Measurements from ENCODE around the gene PSD4.

PSD4 gene

DNA sequence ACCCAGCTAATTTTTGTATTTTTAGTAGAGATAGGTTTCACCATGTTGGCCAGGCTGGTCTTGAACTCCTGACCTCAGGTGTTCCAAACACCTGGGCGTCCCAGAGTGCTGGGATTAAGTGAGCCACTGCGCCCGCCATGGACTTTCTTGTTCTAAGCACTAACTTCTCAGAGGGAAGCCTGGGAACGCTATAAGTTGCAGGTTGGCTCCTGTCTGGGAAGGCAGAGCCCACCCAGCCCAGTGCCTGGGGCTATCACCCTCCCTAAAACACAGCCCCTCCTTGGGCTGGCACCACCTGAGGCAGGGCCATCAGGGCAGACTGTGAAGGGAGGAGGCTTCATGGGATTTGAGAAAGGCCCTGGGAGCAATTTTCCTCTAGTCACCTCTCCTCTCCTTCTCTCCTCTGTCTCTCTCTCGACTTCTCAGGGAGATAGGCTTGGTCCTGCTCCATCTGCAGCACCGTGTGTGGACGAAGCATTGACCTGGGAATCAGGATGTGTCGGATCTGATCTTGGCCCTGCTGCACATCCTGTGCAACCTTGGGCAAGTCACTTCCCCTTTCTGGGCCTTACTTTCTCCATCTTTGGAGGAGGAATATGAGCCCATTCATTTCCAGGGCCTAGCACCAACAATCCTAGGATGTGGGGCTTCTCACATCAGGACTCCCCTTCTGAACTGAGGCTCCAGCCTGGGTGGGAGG, 10.9 kb downstream of the PSD4 start:
- no peak for DNase-seq (ENCODE audit: low spot score)

GRCh38 chr2:113185664-113186432, 12.1 kb downstream of the PSD4 start:
- DNase-seq (ENCODE audit: low spot score): no peak

- no peak for DNase-seq (ENCODE audit: low spot score)
These were observed 12.6 kb downstream of the PSD4 start for GRCh38 chr2:113186433-113186796.

DNA sequence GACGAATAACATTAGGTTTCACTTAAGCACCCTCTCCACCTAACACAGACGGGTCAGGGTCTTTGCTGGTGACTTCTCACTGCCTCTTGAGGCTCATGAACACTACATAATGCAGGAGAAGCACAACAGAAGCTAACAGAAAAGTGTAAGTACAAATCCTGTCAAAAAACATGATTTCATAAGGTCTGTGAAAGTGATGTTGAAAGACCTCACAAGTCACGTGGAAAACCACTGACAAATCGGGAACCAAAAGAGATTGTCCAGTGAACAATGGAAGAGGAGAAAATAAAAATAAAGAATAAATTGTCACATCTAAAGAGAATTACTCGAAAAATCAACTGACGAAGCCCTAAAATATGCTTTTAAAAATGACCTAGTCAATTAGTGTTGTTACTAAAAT, 14.0 kb downstream of the PSD4 start:
- no peak for DNase-seq (ENCODE audit: low spot score)

- DNase-seq (ENCODE audit: low spot score): no peak
These were observed 17.1 kb downstream of the PSD4 start for GRCh38 chr2:113190871-113191270.

DNA sequence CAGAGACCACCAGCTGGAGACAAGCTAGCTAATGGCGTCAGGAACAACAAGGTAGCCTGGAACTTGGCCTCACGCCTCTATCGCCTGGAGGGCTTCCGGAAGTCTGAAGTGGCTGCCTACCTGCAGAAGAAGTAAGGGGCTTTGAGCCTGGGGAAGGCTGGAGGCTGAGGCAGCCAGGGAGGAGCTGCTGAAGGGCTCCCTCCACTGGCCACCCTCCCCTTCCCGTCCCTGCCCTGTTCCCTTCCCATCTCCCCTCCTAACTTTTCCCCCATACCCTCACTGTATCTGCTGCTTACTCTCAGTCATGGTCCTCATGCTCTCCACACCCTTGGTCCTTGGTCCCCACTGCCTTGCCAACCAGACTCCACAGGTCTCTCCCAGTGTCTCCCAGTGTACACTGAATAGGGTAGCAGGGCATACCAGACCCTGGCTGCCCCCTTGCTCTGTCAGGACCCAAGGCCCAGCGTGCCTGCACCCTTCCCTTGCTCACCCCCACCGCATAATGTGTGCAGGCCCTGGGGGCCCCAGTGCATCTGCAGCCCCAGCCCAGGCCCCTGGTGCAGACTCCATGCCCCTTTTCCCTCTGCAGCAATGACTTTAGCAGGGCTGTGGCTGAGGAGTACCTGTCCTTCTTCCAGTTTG, 18.8 kb downstream of the PSD4 start:
- no peak for DNase-seq (ENCODE audit: low spot score)

- no peak for DNase-seq (ENCODE audit: low spot score)
These were observed 22.2 kb downstream of the PSD4 start for GRCh38 chr2:113195923-113196501.

GRCh38 chr2:113196839-113197238, 23.1 kb downstream of the PSD4 start:
- no peak for DNase-seq (ENCODE audit: low spot score)

DNA sequence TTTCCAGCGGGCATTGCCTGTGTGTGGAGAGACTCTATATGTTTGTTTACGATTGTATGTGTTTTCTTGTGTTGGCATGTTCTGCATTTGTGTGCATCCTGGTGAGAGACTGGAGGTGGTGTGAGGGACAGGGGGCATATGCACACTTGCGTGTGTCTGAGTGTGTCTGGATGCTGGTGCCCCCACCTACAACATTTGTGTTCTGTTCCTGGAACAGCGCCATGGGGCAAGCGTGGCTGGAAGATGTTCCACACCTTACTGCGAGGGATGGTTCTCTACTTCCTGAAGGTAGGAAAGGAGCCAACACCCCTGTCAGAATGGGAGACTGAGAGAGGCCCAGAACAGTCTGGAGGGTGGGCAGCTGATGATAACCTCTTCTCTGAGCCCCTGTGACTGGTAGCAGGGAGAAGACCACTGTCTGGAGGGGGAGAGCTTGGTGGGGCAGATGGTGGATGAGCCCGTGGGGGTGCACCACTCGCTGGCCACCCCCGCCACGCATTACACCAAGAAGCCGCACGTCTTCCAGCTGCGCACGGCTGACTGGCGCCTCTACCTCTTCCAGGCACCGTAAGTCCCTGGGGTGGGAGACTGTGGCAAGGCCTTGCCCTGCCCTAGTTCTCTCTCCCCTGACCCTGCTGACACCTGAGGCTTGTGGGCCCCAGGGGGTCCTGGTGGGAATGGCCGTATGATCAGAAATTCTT, 23.7 kb downstream of the PSD4 start:
- DNase-seq (ENCODE audit: low spot score): no peak

- DNase-seq (ENCODE audit: low spot score): no peak
These were observed 24.4 kb downstream of the PSD4 start for GRCh38 chr2:113198048-113198789.

DNA sequence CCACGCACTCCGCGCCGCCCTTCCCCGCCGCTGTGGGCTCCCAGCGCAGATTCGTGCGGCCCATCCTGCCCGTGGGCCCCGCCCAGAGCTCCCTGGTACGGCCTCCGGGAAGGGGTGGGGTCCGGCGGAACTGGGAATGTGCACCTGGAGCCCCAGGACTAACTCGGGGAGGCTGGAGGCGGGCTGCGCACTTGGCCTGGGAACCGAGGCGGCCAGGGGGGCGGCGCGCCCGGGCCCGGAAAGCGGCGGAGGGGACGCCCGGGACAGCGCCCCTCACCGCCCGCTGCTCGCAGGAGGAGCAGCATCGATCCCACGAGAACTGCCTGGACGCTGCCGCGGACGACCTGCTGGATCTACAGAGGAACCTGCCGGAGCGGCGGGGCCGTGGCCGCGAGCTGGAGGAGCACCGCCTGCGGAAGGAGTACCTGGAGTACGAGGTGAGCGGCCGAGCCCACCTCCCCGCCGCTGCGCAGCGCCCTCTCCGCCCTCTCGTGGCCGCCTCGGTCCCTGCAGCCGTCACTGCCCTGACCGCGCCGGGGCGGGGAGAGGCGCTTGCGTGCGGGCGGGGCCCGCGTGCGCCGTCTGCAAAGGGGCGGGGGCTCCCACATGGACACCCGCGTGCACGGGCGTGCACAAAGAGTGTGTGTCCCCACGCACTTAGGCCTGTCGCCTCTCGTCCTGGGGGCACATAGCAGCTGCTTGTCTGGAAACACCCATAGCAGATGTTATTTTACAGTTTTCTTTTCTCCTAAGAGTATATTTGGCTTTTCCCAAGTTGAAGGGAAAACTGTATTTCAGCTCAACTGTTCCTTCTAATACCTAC, 25.2 kb downstream of the PSD4 start:
- peak; percentile 70 for DNase-seq (ENCODE audit: low spot score)

DNA sequence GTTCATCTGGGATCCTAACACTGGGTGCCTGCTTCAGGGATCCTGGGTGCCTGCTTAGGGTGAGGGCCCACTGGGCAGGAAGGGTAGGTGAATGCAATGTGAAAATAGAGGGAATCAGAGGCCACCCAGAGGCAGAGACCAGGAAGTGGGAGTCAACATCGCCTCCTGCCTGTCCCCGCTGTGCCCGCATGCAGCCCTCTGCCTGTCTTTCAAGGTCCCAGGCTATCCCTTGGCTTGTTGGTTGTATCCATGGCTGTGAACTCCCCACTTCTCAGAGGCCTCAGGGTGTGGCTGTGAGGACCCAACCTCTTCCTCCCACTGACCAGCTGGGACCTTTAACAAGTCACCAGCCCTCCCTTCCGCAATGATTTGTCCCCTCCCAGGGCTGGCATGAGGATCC, 26.5 kb downstream of the PSD4 start:
- DNase-seq (ENCODE audit: low spot score): no peak

GRCh38 chr2:113200736-113201490, 27.1 kb downstream of the PSD4 start:
- no peak for DNase-seq (ENCODE audit: low spot score)

DNA sequence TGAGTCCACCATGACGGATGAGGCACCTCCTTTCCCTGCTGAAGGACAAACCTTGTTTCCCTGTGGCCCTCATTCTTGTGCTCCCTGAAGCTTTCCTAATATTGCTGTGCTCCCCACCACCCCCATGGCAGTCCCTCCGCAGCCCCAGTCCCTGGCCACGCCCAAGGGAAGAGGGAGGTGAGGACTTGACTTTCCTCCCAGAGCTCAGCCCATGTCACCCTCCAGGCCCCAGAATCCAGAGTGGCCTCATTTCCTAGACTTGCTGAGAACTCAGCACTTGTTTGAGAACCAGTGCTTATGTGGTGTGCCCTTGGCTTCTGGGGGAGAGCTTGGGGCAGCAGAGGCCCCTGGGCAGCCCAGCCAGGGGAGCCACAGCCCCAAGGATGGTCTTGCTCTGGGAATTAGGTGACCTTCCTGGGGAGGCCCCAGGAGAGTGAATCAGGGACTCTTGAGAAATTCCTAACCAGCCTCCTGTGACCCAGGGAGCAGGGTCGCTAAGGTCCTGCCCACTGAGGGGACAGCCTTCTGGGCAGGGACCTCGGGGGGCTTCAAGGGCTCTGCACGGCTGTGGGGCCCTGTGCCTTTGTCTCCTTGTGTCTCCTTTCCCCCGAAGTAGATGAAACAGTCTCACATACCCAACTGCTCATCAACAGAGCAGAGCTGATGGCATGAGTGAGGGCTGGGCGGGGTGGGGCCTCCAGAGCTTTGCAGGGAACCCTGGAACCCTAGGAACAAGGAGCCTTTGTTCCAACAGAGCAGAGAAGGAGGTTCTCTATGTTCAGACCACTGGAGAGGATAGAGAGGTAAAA, 27.9 kb downstream of the PSD4 start:
- no peak for DNase-seq (ENCODE audit: low spot score)

DNA sequence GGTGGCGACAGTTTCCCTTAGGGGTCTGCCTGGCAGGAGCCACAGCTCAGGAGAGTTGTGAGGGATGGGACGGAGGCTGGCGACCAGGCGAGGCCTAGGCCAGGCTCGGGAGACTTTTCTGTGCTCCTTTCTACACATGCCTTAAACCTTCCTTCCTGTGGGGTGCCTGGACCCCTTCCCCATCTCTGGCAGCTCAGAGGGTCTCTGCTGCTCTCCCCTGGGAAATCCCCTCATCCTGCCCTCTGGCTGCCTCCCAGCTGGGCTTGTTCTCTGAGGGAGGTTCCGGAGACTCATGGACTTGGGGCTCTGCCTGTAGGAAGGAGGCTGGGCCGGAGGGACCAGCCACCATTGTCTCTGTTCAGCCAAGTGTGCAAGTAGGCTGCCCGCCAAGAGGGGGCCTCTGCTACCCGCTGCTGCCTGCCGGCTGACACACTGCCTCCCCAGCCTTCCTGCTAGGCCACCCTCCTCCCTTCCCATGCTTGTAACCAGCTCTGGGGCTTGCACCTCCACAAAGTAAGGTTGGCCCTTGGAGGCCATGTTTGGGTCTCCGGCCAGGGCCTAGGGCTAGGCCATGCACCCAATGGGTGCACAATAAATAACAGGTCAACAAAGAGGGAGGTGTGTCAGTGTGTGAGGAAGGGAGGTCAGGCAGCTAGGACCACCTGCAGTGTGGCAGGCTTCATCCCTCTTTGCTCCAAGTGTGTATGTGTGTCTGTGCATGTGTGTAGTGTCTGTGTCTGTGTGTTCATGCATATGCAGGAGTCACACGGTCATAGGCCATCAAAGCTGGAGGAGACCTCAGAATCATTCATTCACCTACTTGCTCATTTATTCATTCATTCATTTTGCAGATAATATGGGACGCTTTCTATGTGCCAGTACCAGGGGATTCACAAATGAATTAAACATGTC, 28.8 kb downstream of the PSD4 start:
- no peak for DNase-seq (ENCODE audit: low spot score)

DNA sequence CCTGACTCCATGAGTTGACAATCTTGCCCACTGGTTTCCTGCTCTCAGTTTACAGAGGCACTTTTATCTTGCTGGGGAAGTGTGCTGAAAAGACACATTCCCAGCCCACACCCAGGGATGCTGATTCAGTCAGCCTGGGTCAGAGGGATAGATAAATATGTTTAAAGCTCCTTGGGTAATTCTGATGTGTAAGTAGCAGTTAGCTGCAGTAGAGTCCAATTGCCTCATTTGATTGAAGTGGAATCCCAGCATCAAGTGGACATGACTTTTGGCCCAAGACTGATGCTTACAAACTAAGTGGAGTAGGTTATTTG, 29.4 kb downstream of the PSD4 start:
- no peak for DNase-seq (ENCODE audit: low spot score)

GRCh38 chr2:113203901-113204519, 30.2 kb downstream of the PSD4 start:
- peak; percentile 76 for DNase-seq (ENCODE audit: low spot score)

DNA sequence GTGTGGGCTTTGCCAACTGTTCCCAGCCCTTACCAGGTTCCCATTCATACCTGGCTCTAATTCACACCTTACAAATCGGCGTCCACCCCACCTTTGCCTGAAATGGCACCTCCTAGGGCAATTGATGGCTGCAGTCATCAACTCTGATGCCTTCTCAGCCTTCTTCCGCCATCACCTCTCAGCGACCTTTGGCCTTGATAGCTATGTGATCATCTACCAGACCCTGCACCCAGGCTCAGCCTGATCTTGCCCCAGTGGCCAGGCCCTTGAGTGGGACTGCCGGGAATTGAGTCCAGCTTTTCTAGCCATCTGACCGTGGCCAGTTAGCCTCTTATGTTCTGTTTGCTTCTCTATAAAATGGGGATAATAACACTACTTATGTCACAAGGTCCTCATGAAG, 32.5 kb downstream of the PSD4 start:
- no peak for DNase-seq (ENCODE audit: low spot score)
